ENCODE measurements around the gene LGALS3BP. TPM values are rescaled to one million over a fixed set of nuclear protein-coding genes. Genes with fewer than 3 reads are reported as not detected.
A peak's percentile ranks its signal among the peaks of the same experiment; 100 is the strongest.

The LGALS3BP gene
- total RNA-seq (2022) (747 and 1,100 TPM in 2 replicates), Bru-seq, nascent RNA (percentile 89 among the genes with signal in this experiment), BruChase-seq, experiment 1, labeled RNA remaining after a 6-hour chase (percentile 97 among the genes with signal in this experiment), BruChase-seq, experiment 2, labeled RNA remaining after a 2-hour chase (percentile 91 among the genes with signal in this experiment)
- long read RNA-seq, transcript LGALS3BP-201 (6 exons, 2,405 nt): major isoform, 1,445 of 1,699 reads
- long read RNA-seq, transcript LGALS3BP-202 (5 exons, 936 nt): minor isoform, 22 of 1,699 reads
- long read RNA-seq, transcript LGALS3BP-210 (3 exons, 882 nt): minor isoform, 14 of 1,699 reads
- long read RNA-seq, partial matches to known transcripts: 69 of 1,699 reads
- long read RNA-seq, other reads (novel, unspliced or antisense): 144 of 1,699 reads

- no TSS peak for BruUV-seq (replicated peaks)
- peak within 1 kb of the TSS; percentile 77 for H3K4me3 Mint-ChIP-seq (ENCODE audit: low read depth, unreplicated experiment)
- H3K27ac Mint-ChIP-seq (ENCODE audit: unreplicated experiment): peak within 1 kb of the TSS; percentile 52
- peak; percentile 77 for DNase-seq
- H3K27me3 Mint-ChIP-seq (ENCODE audit: unreplicated experiment): no peaks in the 10 kb centered on the region
- H3K4me1 Mint-ChIP-seq (ENCODE audit: low read depth, unreplicated experiment): peaks cover 14% of the 10 kb centered on the region
- no peak for TF ChIP-seq CTCF (IDR thresholded peaks at IDR 0.05; ENCODE audit: unreplicated experiment)
- peaks cover 50% of the 10 kb centered on the region for H3K36me3 Mint-ChIP-seq (ENCODE audit: insufficient read depth, unreplicated experiment)
- intact Hi-C loops (cut with micrococcal nuclease; ENCODE audit: unreplicated experiment): no loop called here
- no peaks in the 10 kb centered on the region for H3K9me3 Mint-ChIP-seq (ENCODE audit: low read depth, unreplicated experiment)
- CTCF ChIA-PET: interaction anchor here (1.3 to 1.4 kb wide), 3 partner anchors 13 to 114 kb away, joined by 3 to 8 read pairs (median 3); no protein-coding TSS in a partner anchor
Observed at GRCh38 chr17:78979780-78980623, at the start of gene LGALS3BP. LGALS3BP (minus strand) TSS chr17:78979923; CDS start chr17:78977191, 2,732 bp downstream.

DNA sequence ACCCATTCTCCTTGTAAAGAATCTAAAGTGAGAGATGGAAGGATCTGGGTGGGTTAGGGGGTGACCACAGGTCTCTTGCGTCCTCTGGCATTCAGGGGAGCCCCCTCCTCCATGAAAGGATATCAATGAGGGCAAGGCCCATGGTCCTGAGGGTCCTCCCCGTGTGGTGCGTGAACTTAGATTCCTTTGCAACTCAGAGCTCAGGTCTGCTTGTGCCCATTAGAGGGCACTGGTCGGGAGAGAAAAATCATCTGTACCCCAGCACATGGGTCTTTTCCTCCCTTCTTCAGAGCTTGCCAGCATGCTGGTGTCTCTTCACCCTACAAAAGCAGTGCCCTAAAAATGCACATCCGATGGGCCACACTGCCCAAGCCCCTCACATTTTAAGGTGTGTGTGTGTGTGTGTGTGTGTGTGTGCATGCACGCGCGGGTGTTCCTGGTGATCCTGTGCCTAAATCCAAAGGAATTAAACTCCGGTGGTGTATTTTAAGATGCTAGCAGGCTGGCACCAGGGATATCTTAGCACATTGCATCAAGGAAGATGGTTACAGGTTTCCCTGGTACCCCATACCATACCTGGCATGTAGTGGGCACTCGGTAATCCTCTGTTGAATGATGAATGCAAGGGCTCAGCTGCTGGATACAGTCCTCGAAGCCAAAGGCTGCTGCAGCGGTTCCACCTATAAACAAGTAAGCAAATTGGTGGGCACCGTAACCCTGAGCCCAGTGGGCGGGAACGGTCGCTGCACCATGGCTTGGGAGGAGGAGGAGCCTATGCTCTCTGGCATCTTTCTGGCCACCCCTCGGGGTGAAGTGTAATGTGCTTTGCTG is 49.0 kb upstream of the LGALS3BP start:
- Mint-ChIP-seq H3K36me3 (ENCODE audit: insufficient read depth, unreplicated experiment) (peaks cover 20% of the 10 kb centered on the region), H3K27me3 (ENCODE audit: unreplicated experiment) (peaks cover 18% of the 10 kb centered on the region), H3K4me1 (ENCODE audit: low read depth, unreplicated experiment) (peaks cover 23% of the 10 kb centered on the region), H3K9me3 (ENCODE audit: low read depth, unreplicated experiment) (no peaks in the 10 kb centered on the region), H3K4me3 (ENCODE audit: low read depth, unreplicated experiment) (no peak overlapping the region), H3K27ac (ENCODE audit: unreplicated experiment) (no peak overlapping the region)
- CTCF ChIA-PET: interaction anchor here (0.5 to 1.6 kb wide), 5 partner anchors 8 to 264 kb away, joined by 3 to 6 read pairs (median 5); no protein-coding TSS in a partner anchor
- no peak for DNase-seq
- peak; percentile 23 for TF ChIP-seq CTCF (IDR thresholded peaks at IDR 0.05; ENCODE audit: unreplicated experiment)
- BruUV-seq (replicated peaks): no TSS peak
- intact Hi-C loops (cut with micrococcal nuclease; ENCODE audit: unreplicated experiment): no loop called here

DNA sequence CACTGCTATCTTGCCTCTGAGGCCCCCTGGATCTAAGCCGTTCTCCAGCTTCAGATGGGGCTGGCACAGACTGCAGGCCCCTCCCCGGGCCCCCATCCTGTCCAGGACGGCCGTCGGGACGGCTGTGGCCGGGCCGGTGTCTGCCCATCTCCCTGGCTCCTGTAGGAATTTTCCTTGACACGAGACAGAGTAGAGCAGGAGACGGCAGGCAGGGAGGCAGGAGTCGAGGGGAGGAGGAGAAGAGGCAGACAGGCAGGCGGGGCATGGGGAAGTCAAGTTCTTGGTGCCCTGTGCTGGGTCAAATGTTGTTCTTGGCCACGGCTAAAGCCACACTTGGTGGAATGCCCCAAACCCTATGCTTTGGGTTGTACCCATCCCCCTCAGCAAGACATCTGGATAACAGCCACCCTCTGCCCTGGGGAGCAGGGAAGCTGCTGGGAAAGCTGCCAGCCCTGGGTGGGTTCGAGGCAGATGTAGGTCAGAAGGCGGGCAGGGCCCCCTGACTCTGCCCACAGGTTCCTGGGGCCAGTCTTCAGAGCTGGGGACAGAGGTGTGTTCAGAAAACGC is 48.3 kb upstream of the LGALS3BP start:
- peaks cover 23% of the 10 kb centered on the region for H3K27me3 Mint-ChIP-seq (ENCODE audit: unreplicated experiment)
- no TSS peak for BruUV-seq (replicated peaks)
- intact Hi-C loops (cut with micrococcal nuclease; ENCODE audit: unreplicated experiment): no loop called here
- H3K27ac Mint-ChIP-seq (ENCODE audit: unreplicated experiment): no peak overlapping the region
- H3K4me1 Mint-ChIP-seq (ENCODE audit: low read depth, unreplicated experiment): peaks cover 23% of the 10 kb centered on the region
- no peak for DNase-seq
- CTCF ChIA-PET: interaction anchor here (0.5 to 1.6 kb wide), 5 partner anchors 8 to 264 kb away, joined by 3 to 6 read pairs (median 5); no protein-coding TSS in a partner anchor
- peaks cover 25% of the 10 kb centered on the region for H3K36me3 Mint-ChIP-seq (ENCODE audit: insufficient read depth, unreplicated experiment)
- no peak overlapping the region for H3K4me3 Mint-ChIP-seq (ENCODE audit: low read depth, unreplicated experiment)
- no peak for TF ChIP-seq CTCF (IDR thresholded peaks at IDR 0.05; ENCODE audit: unreplicated experiment)
- no peaks in the 10 kb centered on the region for H3K9me3 Mint-ChIP-seq (ENCODE audit: low read depth, unreplicated experiment)
